CD4-positive, alpha-beta T cell treated with Interleukin-2 at 100 ng/mL for 4 hours (primary cell): ENCODE results near the gene CCDC122.

Experiments used
- DNase-seq: peaks from one replicate; pipeline ENCODE4 v3.0.0-alpha.2; 2020; ENCODE audit warnings: low spot score

The CCDC122 gene

DNA sequence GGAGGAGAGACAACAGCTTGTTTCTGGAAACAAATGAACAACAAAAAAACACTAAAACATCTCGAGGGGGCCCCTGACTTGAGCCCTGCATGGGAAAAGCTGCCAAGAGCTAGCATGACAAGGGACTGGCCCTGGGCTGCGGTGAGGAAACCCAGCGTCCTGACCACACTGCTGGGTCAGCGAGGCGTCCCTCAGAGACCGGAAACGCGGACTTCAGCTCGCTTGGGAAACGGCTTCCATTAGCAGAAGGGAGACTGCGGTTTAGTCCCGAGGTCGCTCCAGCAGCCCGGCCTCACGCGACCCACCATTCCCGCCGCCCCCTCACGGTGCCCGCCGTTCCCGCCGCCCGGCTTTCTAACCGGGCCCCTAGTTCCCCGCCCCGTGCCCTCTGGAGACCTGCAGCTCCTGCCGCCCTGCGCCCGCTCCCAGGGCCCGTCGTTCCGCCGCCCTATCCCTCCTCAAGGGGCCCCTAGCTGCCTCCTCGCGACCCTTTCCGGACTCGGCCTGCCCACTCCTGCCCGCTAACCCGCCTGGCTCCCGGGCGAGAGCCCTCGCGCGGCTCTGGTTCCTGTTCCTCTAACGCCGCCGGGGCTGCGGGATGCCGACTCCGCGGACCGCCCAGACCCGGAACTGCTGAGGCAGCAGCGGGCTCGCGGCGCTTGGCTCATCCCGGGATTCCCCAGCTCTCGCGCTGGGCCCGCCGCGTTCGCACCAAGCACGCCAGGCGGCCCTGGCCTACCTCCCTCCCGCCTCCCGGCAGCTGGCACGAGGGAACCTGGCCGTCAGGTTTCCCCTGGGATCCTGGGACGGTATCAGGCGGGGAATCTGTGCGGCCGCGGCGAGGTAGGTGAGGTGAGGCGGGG, at the start of gene CCDC122:
Gene CCDC122 (minus strand): TSS at position 849 of the 863 bp plus-strand sequence. CDS start 10,364 bp downstream, outside the sequence.
- DNase-seq = peak; percentile 72

DNA sequence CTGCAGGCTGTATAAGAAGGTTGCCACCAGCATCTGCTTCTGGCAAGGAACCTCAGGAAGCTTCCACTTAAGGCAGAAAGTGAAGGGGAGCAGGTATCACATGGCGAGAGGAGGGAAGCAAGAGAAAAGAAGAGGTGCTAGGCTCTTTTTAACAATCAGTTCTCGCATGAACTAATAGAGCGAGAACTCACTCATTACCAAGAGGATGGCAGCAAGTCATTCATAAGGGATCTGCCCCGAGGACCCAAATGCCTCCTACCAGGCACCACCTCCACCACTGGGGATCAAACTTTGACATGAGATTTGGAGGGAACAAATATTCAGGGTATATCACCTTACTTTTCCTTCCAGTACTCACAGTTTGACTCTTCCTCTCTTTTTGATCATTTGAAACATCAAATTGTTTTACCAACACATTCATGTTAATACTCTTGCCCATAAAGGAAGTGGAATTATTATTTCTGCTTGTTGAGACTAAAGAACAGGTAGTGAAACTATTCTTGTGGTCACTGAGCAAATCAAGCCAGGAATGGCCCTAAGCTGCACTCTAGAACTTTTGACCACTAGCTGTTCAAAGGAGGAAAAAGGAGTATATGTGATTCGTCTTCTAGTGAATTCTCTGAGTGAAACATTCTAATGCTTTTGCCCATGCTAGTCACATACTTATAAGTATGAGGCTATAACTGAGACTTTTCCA, 45.2 kb upstream of the CCDC122 start:
- DNase-seq = no peak

- no peak for DNase-seq
Measured at GRCh38 chr13:43920965-43921674, 41.6 kb upstream of the CCDC122 start.

GRCh38 chr13:43918636-43919035, 39.1 kb upstream of the CCDC122 start:
- no peak for DNase-seq

DNA sequence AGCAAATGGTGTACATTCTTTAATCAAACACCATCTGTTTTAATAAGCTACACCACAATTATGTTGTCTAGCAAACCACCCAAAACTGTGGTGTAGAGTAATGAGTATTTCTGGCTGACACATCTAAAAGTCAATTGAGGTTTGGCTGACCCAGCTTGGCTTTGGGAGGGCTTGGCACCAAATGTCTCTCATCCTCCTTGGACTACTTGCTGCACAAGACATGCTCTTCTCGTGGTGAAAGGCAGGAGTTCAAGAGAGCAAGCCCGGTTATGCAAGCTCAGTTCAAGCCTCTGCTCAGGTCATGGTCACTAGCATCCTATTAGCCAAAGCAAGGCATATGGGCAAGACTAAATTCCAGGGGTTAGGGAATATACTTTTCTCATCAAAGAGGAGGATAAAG, 37.3 kb upstream of the CCDC122 start:
- no peak for DNase-seq

DNA sequence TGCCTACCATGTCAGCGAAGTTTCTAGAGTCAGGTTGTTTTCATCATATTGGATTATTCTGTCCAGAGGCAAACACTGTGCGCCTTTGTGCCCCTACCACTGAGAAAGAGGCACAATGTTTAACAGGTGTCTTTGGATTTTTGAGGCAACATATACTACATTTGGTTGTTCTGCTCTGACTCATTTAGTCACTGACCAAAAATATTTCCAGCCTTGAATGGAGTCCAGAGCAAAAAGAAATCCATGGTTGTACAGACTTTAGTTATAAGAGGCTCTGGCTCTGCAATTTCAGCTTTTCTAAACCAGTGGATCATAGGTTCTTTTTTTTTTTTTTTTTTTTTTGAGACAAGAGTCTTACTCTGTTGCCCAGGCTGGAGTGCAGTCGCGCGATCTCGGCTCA, 35.9 kb upstream of the CCDC122 start:
- DNase-seq = no peak

DNA sequence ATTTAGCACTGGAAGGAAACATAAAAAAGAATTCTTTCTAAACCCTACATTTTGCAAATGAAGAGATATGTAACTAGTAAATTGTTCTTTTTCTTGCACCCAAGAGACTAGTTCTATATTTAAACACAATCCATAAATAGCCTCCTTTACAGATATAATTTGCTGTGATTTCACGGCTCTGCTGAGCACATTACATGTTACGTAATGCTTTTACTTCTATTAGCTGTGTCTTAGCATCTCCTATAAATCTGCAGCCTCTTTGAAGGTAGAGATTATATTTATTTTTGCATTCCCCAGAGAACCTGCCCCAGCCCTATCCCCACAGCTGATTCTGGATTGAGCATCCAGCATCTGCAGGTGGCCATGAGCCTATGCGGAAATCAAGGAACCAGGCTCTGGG, 32.3 kb upstream of the CCDC122 start:
- DNase-seq = no peak

- DNase-seq = no peak
Measured at GRCh38 chr13:43911278-43911677, 31.7 kb upstream of the CCDC122 start.

- no peak for DNase-seq
Measured at GRCh38 chr13:43910856-43911255, 31.3 kb upstream of the CCDC122 start.

DNA sequence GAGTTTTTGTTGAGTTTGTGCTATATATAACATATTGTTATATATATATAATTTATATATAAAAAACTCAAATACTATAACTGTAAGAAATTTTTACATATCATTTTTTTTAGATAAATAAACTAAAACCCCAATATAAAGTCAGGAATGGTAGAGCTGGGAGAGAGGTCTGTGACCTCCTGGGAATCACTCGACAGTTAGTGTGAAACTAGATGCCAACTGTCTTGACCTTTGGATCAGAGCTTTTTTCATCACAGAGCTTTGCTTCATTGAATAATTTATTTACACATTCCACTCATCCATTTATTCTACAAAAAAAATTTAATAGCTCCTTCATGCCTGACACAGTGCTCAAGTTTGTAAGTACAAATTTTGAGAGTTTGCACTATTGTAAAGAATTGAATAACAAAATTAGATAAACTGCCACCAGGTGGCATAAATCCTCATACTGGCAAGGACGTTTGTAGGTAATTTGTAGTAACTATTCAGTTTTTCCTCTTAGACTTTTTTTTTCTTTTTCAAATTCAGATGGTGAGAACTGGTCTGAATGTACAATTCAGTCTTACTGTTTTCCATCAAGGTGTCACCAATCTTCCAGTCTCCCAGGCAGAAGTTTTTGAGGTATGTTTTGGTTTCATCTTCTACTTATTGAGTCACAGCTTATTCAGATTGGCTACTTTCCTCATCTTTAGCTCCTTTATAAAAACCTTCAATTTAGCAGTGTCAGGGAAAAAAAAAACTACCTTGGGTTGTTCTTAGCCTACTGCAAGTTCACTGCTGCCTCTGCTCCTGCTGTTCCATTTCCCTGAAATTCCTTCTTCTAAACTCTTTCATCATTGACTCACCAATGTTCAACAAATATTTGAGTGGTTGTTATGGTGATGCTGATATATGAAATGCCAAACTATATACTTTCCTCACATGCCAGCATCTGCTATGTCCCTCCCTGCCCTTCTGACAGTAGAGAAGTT, 28.9 kb upstream of the CCDC122 start:
- peak; percentile 33 for DNase-seq

DNA sequence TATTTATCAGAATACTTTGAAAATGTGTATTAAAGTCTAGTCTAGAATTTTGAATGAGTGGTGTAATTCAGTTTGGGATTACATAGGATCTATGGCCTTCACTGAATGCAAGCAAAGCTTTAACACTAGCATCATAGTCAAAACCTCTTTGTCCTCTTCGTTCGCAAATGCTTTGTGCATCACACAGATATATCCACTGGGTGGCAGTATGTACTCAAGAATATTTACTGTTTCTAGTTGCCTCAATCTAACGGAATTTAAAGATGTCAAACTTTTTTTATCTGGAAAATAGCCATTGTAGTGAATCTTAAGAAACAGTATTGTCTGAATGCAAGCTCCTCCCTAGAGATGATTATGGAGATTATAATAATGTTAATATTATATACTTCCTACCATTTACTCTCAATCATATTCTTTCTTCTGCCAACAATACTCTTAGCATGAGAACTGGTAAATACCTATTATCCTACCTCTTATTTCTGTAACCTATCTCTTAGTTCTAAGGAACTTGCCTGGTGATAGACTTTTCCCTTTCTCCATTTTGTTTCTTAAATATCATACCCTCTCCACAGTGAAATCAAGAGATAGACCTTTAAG, 26.0 kb upstream of the CCDC122 start:
- peak; percentile 72 for DNase-seq

- DNase-seq = no peak
Measured at GRCh38 chr13:43895940-43896339, 16.4 kb upstream of the CCDC122 start.

GRCh38 chr13:43894438-43894837, 14.9 kb upstream of the CCDC122 start:
- no peak for DNase-seq

DNA sequence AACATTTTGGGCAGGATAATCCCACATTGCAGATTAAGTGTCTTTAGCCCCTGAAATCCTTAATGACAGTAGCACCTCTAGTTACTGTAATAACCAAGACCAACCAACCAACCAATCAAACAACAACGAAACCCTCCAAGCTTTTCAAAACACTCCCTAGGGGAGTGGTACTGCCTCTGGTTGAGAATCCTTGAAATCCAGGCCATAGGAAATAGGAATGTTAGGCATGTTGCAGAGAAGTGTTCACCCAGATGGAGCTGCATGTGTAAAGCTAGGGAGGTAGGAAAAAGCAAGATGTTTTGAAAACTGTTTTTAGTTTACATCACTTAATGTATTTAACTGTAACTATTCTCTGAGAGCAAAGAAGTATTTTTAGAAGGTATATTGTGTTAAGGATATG, 4.7 kb upstream of the CCDC122 start:
- no peak for DNase-seq

GRCh38 chr13:43883631-43884030, 4.1 kb upstream of the CCDC122 start:
- no peak for DNase-seq

DNA sequence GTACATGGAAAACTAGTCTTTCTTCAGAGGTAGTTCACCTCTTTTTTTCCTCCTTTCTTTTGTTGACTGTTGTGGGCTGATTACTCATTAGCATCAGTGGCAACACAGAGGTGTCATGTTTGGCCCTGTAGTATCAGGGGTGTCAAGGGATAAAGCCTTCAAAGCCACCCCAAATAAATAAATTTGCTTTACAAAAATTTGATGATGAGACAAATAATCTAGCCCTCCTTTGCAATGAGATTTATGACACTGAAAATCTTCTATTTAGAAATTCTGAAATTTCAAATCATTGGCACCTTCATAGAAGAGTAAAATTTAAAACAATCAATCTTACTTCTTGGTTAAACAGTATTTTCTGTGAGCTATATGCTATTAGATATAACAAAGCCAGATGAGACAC, 2.0 kb upstream of the CCDC122 start:
- DNase-seq = no peak

DNA sequence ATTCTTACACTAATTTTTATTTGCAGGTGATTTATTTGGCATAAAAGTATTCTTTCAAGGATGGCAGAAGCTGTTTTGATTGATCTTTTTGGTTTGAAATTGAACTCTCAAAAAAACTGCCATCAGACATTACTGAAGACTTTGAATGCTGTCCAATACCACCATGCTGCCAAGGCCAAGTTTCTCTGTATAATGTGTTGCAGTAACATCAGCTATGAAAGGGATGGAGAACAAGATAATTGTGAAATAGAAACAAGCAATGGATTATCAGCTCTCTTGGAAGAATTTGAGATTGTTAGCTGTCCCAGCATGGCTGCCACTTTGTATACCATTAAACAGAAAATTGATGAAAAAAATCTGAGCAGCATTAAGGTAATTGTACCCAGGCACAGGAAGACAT, 1.4 kb upstream of the CCDC122 start:
- no peak for DNase-seq

- no peak for DNase-seq
Measured at GRCh38 chr13:43880214-43880855, 795 bp upstream of the CCDC122 start.

DNA sequence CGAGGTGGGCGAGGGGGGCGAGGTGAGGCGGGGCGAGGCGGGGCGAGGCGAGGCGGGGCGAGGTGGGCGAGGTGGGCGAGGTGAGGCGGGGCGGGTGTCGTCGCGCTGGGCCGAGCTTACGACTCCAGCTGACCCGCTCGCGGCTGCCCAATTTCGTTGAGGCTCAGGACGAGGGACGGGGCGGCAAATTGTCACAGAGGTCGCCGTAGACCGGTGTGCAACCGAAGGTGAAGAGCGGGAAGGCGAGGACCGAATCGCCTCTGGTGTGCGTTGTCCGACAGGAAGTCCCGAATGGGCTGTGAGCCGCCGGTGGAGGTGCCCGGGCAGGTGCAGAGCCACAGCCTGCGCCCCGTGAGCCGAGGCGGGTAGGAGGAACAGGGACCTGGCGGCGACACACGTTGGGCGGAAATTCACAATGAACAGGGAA, 228 bp upstream of the CCDC122 start, which contains the start of gene LACC1:
Gene LACC1 (plus strand): TSS at position 150 of the 427 bp plus-strand sequence. CDS start 1,082 bp downstream, outside the sequence.
- DNase-seq = peak; percentile 34

GRCh38 chr13:43877766-43878165, 1.8 kb downstream of the CCDC122 start:
- DNase-seq = no peak
